Measurements from ENCODE around the gene GOLT1A. TPM values are rescaled to one million over a fixed set of nuclear protein-coding genes. Genes with fewer than 3 reads are reported as not detected.
A peak's percentile ranks its signal among the peaks of the same experiment; 100 is the strongest.

Gene GOLT1A
- polyA plus RNA-seq, 1 donor from 2014 or later = not detected

DNA sequence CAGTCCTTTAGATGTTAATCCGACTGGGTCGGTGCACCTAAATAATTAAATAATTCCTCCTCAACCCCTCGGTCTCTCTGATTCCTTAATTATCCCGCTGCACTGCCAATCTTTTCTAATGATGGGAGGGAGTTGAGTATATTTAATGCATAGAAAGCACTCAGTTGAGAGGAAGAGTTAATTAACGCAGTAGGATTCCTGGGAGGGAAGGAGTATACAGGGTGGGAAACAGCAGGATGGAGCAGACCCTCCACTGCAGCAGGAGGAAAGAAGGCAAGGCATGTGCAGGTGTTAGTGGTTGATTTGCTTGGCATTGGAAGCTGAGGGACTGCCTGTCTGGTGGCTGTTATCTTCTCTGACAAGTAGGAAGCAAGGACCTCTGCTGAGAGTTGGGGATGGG, 37.7 kb downstream of the GOLT1A start:
- no peak overlapping the region for H2AFZ ChIP-seq (ENCODE audit: low read depth, low read length)
- no peaks in the 10 kb centered on the region for H3K36me3 ChIP-seq (ENCODE audit: insufficient read depth, low read length)
- H3K79me2 ChIP-seq (replicated peaks; ENCODE audit: insufficient read depth, low read length) = no peaks in the 10 kb centered on the region
- no peaks in the 10 kb centered on the region for H3K9me2 ChIP-seq (ENCODE audit: insufficient read depth, low read length)
- TF ChIP-seq RAD21 (conservative IDR thresholded peaks at IDR 0.05) (no peak), POLR2AphosphoS5 (IDR thresholded peaks at IDR 0.05) (no peak), EP300 (conservative IDR thresholded peaks at IDR 0.05; ENCODE audit: poor library complexity, severe bottlenecking) (no peak)
- TF ChIP-seq, protein P1, sequence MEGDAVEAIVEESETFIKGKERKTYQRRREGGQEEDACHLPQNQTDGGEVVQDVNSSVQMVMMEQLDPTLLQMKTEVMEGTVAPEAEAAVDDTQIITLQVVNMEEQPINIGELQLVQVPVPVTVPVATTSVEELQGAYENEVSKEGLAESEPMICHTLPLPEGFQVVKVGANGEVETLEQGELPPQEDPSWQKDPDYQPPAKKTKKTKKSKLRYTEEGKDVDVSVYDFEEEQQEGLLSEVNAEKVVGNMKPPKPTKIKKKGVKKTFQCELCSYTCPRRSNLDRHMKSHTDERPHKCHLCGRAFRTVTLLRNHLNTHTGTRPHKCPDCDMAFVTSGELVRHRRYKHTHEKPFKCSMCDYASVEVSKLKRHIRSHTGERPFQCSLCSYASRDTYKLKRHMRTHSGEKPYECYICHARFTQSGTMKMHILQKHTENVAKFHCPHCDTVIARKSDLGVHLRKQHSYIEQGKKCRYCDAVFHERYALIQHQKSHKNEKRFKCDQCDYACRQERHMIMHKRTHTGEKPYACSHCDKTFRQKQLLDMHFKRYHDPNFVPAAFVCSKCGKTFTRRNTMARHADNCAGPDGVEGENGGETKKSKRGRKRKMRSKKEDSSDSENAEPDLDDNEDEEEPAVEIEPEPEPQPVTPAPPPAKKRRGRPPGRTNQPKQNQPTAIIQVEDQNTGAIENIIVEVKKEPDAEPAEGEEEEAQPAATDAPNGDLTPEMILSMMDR (IDR thresholded peaks at IDR 0.05; ENCODE audit: poor library complexity, severe bottlenecking) = no peak
- TF ChIP-seq, protein P2, sequence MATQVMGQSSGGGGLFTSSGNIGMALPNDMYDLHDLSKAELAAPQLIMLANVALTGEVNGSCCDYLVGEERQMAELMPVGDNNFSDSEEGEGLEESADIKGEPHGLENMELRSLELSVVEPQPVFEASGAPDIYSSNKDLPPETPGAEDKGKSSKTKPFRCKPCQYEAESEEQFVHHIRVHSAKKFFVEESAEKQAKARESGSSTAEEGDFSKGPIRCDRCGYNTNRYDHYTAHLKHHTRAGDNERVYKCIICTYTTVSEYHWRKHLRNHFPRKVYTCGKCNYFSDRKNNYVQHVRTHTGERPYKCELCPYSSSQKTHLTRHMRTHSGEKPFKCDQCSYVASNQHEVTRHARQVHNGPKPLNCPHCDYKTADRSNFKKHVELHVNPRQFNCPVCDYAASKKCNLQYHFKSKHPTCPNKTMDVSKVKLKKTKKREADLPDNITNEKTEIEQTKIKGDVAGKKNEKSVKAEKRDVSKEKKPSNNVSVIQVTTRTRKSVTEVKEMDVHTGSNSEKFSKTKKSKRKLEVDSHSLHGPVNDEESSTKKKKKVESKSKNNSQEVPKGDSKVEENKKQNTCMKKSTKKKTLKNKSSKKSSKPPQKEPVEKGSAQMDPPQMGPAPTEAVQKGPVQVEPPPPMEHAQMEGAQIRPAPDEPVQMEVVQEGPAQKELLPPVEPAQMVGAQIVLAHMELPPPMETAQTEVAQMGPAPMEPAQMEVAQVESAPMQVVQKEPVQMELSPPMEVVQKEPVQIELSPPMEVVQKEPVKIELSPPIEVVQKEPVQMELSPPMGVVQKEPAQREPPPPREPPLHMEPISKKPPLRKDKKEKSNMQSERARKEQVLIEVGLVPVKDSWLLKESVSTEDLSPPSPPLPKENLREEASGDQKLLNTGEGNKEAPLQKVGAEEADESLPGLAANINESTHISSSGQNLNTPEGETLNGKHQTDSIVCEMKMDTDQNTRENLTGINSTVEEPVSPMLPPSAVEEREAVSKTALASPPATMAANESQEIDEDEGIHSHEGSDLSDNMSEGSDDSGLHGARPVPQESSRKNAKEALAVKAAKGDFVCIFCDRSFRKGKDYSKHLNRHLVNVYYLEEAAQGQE (IDR thresholded peaks at IDR 0.05; ENCODE audit: borderline replicate concordance) = peak; percentile 33
- H3K4me2 ChIP-seq (ENCODE audit: low read length) = no peak overlapping the region
- H3K4me3 ChIP-seq (ENCODE audit: low read length) = peak overlapping the region; percentile 4
- peak overlapping the region; percentile 28 for H3K27ac ChIP-seq (ENCODE audit: low read length)
- no peaks in the 10 kb centered on the region for H3K27me3 ChIP-seq (ENCODE audit: insufficient read depth, low read depth, low read length)
- no peaks in the 10 kb centered on the region for H3F3A ChIP-seq (ENCODE audit: insufficient read depth, low read length, poor library complexity, severe bottlenecking)
- no peaks in the 10 kb centered on the region for H4K20me1 ChIP-seq (ENCODE audit: insufficient read depth)
- H3K9me3 ChIP-seq (ENCODE audit: low read length) = no peaks in the 10 kb centered on the region
- no peak overlapping the region for H3K9ac ChIP-seq (ENCODE audit: low read length)

DNA sequence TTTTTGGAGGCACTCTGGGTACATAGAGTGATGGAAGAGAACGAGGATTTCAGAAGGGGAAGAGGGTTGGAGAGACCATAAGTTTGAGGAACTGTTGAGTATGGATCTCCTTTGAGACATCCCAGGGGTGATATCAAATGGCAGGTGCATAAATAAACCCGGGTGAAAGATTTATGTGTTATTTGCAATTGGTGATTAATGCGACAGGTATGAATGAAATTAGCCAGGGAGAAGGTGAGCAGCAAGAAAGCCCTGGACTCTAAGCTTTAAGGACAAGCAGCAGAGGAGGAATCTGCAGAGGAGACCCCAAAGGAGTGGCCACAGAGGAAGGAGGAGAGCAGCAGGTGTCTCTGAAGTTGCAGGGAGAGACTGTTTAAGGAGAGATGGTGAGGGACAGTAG, 38.8 kb downstream of the GOLT1A start:
- H3K27me3 ChIP-seq (ENCODE audit: insufficient read depth, low read depth, low read length) = no peaks in the 10 kb centered on the region
- no peaks in the 10 kb centered on the region for H3F3A ChIP-seq (ENCODE audit: insufficient read depth, low read length, poor library complexity, severe bottlenecking)
- TF ChIP-seq POLR2AphosphoS5 (IDR thresholded peaks at IDR 0.05) (no peak), TAF1 (IDR thresholded peaks at IDR 0.05; ENCODE audit: low read depth) (no peak), EZH2 (IDR thresholded peaks at IDR 0.05; ENCODE audit: borderline replicate concordance, insufficient read depth, low read length, poor library complexity, severe bottlenecking) (no peak), SMC3 (conservative IDR thresholded peaks at IDR 0.05; ENCODE audit: poor library complexity) (no peak), MXI1 (conservative IDR thresholded peaks at IDR 0.05; ENCODE audit: poor library complexity, severe bottlenecking) (no peak), RAD21 (conservative IDR thresholded peaks at IDR 0.05) (no peak), EP300 (conservative IDR thresholded peaks at IDR 0.05; ENCODE audit: poor library complexity, severe bottlenecking) (no peak)
- TF ChIP-seq, protein P2 (IDR thresholded peaks at IDR 0.05; ENCODE audit: borderline replicate concordance) = no peak
- TF ChIP-seq, protein P1 (IDR thresholded peaks at IDR 0.05; ENCODE audit: poor library complexity, severe bottlenecking) = no peak
- H3K27ac ChIP-seq (ENCODE audit: low read length) = no peak overlapping the region
- no peak overlapping the region for H3K4me2 ChIP-seq (ENCODE audit: low read length)
- no peaks in the 10 kb centered on the region for H3K9me2 ChIP-seq (ENCODE audit: insufficient read depth, low read length)
- no peaks in the 10 kb centered on the region for H3K79me2 ChIP-seq (replicated peaks; ENCODE audit: insufficient read depth, low read length)
- H3K36me3 ChIP-seq (ENCODE audit: insufficient read depth, low read length) = no peaks in the 10 kb centered on the region
- H3K9ac ChIP-seq (ENCODE audit: low read length) = no peak overlapping the region
- H4K20me1 ChIP-seq (ENCODE audit: insufficient read depth) = no peaks in the 10 kb centered on the region
- H3K4me3 ChIP-seq (ENCODE audit: low read length) = no peak overlapping the region
- no peaks in the 10 kb centered on the region for H3K9me3 ChIP-seq (ENCODE audit: low read length)
- H2AFZ ChIP-seq (ENCODE audit: low read depth, low read length) = no peak overlapping the region

Measured in neural cell (in vitro differentiated cells).